Prostate gland (tissue), 2 donors: ENCODE measurements around the gene CTNND2.

Source experiments
- CTCF ChIP-seq, 4 experiments: fragments of 200-600 bp in 2 of 4; fragments of 450-650 bp in 2 of 4; sonication (generic) in 2 of 4; IDR thresholded peaks; 1 replicate in 3 of 4; 2 replicates in 1 of 4; pipeline ENCODE4 v1.5.1; 2016 to 2019; ENCODE audit warnings: antibody characterized with exemption in 4 of 4, mild to moderate bottlenecking in 2 of 4, moderate library complexity in 2 of 4
- POLR2AphosphoS5 ChIP-seq: sonication (generic); formaldehyde crosslinking; IDR thresholded peaks from one replicate; pipeline ENCODE4 v1.6.1; 2017; ENCODE audit warnings: antibody characterized with exemption

GRCh38 chr5:10994091-10994986, 909.9 kb downstream of the CTNND2 start:
- TF ChIP-seq CTCF (IDR thresholded peaks at IDR 0.05) (no peak), POLR2AphosphoS5 (no peak)
